Measurements from ENCODE around the gene PSTK. TPM values are rescaled to one million over a fixed set of nuclear protein-coding genes. Genes with fewer than 3 reads are reported as not detected.

PSTK gene
- total and polyA plus RNA-seq, 2 of the 13 experiments (the other 11 are each of a cell fraction or from before 2014, with no cell fraction given) = 8.2 to 9.3 TPM

DNA sequence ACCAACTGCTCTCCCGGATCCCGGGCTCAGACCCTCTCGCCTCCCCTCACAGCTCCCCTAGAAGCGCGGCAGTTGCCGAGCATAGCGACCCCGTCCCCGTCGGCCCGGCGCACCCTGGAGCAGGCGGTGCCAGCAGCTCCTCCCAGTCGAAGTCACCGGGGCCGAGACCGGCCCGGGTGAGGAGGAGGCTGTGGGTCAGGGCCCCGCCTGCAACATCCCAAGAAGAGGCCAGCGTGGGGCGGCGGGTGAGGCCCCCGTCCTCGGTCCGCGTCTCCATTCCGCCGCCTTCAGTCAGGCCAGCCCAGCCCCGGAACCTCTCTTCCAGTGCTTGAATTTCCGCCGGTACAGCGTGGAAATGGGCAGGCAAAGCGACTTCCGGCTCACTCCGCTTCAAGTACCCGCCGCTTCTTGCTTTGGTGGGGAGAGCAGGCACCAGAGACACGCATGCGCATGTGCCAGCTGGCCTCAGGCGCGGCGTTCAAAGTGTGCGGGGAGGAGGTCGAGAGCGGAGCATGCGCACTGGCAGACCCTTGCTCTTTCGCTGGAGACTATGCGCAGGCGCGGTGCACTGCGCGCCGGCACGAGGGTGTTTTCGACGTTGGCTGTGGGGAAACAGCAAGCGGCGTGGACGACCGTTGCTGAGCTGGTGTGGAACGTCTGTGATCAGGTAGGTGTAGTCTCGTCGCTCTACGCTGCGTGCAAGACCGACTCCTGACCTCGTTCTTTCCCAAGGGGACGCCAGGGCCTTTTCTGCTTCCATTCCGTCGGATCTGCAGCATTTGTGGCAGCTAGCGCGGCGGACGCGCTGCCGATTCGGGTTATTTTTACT lies 26.1 kb upstream of the PSTK start, which contains the start of gene C10orf88 (continued):
- TF ChIP-seq, protein P1, sequence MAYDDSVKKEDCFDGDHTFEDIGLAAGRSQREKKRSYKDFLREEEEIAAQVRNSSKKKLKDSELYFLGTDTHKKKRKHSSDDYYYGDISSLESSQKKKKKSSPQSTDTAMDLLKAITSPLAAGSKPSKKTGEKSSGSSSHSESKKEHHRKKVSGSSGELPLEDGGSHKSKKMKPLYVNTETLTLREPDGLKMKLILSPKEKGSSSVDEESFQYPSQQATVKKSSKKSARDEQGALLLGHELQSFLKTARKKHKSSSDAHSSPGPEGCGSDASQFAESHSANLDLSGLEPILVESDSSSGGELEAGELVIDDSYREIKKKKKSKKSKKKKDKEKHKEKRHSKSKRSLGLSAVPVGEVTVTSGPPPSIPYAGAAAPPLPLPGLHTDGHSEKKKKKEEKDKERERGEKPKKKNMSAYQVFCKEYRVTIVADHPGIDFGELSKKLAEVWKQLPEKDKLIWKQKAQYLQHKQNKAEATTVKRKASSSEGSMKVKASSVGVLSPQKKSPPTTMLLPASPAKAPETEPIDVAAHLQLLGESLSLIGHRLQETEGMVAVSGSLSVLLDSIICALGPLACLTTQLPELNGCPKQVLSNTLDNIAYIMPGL (CRISPR knock-in tag; IDR thresholded peaks at IDR 0.05; ENCODE audit: borderline replicate concordance in 1 of 2, low read depth in 1 of 2) = peak; percentile 91 to 97
- TF ChIP-seq NFKB2 (CRISPR knock-in tag; IDR thresholded peaks at IDR 0.05; ENCODE audit: borderline replicate concordance) (peak; percentile 99), MED8 (CRISPR knock-in tag; IDR thresholded peaks at IDR 0.05; ENCODE audit: insufficient replicate concordance) (peak; percentile 87), ZNF546 (CRISPR knock-in tag; conservative IDR thresholded peaks at IDR 0.05) (peak; percentile 92), MXI1 (IDR thresholded peaks at IDR 0.05; ENCODE audit: borderline replicate concordance, low read depth, low read length) (peak; percentile 92; the same call in 2 of the 3 replicates), ZNF431 (CRISPR knock-in tag; IDR thresholded peaks at IDR 0.05; ENCODE audit: borderline replicate concordance, low read depth) (peak; percentile 49; the same call in 1 of the 2 replicates), NAIF1 (CRISPR knock-in tag; IDR thresholded peaks at IDR 0.05; ENCODE audit: borderline replicate concordance) (peak; percentile 88; the same call in 1 of the 2 replicates), NPAS2 (CRISPR knock-in tag; IDR thresholded peaks at IDR 0.05; ENCODE audit: borderline replicate concordance) (no peak), WIZ (CRISPR knock-in tag; IDR thresholded peaks at IDR 0.05) (no peak; the same call in 1 of the 2 replicates), ZNF776 (CRISPR knock-in tag; IDR thresholded peaks at IDR 0.05) (peak; percentile 95), ZNF550 (CRISPR knock-in tag; IDR thresholded peaks at IDR 0.05; ENCODE audit: borderline replicate concordance) (no peak), ONECUT2 (CRISPR knock-in tag; IDR thresholded peaks at IDR 0.05) (no peak), ZFAT (CRISPR knock-in tag; conservative IDR thresholded peaks at IDR 0.05) (no peak), ZNF543 (CRISPR knock-in tag; IDR thresholded peaks at IDR 0.05) (peak; percentile 95), ZNF841 (CRISPR knock-in tag; IDR thresholded peaks at IDR 0.05; ENCODE audit: borderline replicate concordance) (no peak), DNMT3B (CRISPR knock-in tag; conservative IDR thresholded peaks at IDR 0.05) (no peak; the same call in 1 of the 2 replicates), SP140L (CRISPR knock-in tag; IDR thresholded peaks at IDR 0.05; ENCODE audit: borderline replicate concordance) (peak; percentile 78; the same call in 1 of the 2 replicates), MAFK (conservative IDR thresholded peaks at IDR 0.05 in 1 of 2, IDR thresholded peaks at IDR 0.05 in 1 of 2; ENCODE audit: low read length in 2 of 2) (no peak), ZZZ3 (CRISPR knock-in tag; IDR thresholded peaks at IDR 0.05; ENCODE audit: borderline replicate concordance) (peak; percentile 98), ELF3 (CRISPR knock-in tag; IDR thresholded peaks at IDR 0.05) (peak; percentile 88), ZFY (CRISPR knock-in tag; IDR thresholded peaks at IDR 0.05) (peak; percentile 83), ZNF33B (CRISPR knock-in tag; IDR thresholded peaks at IDR 0.05) (peak; percentile 91)
- TF ChIP-seq, protein P2, sequence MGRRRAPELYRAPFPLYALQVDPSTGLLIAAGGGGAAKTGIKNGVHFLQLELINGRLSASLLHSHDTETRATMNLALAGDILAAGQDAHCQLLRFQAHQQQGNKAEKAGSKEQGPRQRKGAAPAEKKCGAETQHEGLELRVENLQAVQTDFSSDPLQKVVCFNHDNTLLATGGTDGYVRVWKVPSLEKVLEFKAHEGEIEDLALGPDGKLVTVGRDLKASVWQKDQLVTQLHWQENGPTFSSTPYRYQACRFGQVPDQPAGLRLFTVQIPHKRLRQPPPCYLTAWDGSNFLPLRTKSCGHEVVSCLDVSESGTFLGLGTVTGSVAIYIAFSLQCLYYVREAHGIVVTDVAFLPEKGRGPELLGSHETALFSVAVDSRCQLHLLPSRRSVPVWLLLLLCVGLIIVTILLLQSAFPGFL (CRISPR knock-in tag; IDR thresholded peaks at IDR 0.05) = no peak
- TF ChIP-seq, protein P3, sequence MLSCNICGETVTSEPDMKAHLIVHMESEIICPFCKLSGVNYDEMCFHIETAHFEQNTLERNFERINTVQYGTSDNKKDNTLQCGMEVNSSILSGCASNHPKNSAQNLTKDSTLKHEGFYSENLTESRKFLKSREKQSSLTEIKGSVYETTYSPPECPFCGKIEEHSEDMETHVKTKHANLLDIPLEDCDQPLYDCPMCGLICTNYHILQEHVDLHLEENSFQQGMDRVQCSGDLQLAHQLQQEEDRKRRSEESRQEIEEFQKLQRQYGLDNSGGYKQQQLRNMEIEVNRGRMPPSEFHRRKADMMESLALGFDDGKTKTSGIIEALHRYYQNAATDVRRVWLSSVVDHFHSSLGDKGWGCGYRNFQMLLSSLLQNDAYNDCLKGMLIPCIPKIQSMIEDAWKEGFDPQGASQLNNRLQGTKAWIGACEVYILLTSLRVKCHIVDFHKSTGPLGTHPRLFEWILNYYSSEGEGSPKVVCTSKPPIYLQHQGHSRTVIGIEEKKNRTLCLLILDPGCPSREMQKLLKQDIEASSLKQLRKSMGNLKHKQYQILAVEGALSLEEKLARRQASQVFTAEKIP (CRISPR knock-in tag; IDR thresholded peaks at IDR 0.05; ENCODE audit: borderline replicate concordance) = no peak
